Fibroblast of skin of back (primary cell): ENCODE data around the gene CLK3.
A peak's percentile ranks its signal among the peaks of the same experiment; 100 is the strongest.
"Not testable (repeated sequence)": the region's sequence is repeated elsewhere in the genome, so short reads cannot be mapped to it uniquely, and the experiment has no call there.

Source experiments
- DNase-seq: peaks from one replicate; pipeline ENCODE4 v3.0.0-alpha.2; 2013

Gene CLK3

DNA sequence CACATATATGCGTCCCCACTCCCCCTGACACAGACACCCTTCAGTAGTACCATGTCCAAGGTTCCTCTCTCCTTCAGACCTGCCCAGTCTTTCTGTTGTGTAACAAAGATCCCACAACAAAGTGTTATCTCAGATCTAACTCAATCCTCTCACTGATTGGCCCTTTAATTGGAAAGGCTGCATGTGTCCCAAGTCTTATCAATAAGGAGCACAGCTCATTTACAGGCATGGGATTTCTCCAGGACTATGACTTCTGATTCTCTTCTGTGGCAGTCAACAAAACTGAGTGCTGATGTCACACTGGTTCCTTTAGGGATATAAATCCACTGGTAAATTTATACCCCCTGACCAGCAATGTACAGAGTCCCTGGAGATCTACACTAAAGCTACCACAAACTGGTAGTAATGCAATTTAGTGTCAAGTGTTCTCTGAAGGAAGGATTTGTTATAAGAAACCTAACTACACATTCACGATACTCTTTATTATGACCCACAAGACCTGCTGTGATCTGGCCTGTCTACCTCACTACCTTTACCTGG lies 28.1 kb downstream of the CLK3 start:
- DNase-seq = no peak

- DNase-seq = no peak
Observed at GRCh38 chr15:74646480-74646879, 30.8 kb downstream of the CLK3 start.

GRCh38 chr15:74648051-74648842 lies 32.6 kb downstream of the CLK3 start:
- DNase-seq = no peak

DNA sequence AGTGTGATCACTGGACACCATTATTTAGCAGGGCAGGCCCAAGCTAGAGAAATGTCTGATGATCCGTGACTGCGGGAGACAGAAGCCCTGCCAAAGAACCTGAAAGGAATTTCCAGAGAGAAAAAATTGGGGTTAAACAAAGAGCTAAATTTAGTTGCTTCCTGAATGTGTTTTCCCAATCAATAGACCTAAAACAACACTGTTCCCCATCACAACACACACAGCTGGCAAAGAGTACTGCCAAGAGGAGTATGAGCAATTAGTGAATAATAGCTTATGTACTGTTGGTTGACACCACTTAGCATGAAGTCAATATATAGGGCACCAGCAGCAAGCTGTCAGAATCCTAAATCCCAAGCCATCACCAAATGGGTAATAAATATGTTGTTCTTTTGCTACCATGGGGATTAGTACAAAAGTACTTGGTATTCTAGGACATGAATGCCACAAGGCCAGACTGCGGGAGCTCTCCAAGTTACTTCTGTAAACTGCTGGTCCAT lies 35.7 kb downstream of the CLK3 start:
- no peak for DNase-seq

DNA sequence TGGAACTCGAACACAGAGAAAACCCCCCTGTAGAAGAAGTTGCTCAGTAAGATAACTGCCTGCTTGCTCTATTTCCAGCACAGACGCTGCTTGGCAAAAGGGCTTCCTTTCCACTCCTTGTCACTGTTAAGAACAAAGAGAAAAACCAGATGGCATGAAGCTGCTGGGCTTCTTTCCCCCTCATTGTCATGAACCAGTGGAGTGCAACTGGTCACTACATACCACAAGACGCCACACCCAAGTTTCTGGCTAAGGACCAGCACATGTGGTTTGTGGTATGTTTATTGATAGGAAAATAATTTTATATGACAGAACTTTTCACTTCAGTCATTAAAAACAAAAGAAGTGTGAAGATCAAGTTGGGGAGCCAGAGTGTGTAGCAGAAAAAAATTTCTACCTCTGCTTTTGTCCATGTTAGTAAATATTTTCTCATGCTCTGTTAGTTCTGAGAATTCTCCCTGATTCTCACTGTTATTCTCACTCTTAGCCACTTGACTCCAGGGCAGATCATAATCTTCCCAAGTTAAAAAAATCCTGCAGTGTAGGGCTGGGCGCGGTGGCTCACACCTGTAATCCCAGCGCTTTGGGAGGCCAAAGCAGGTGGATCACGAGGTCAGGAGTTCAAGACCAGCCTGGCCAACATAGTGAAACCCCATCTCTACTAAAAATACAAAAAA lies 37.9 kb downstream of the CLK3 start:
- DNase-seq = peak; percentile 84

DNA sequence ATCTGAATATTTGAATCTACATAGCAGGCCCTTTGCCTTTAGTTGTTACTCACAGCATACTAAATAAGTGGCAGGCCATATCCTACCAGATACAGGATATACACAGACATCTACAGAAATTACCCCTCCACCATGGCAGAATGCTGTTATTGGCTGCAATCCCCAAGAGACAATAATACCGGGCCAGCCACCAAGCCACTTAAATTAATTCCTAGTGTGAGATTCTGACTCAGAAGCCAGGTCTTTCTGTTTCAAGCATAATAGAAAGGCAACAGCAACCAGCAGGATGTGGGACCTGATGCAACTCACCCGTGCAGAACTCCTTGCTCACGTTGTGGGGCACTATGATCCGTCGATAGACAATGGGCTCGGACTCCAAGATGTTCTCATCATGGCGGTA lies 39.8 kb downstream of the CLK3 start:
- DNase-seq = peak; percentile 47

- DNase-seq = no peak
Observed at GRCh38 chr15:74656935-74657535, 41.4 kb downstream of the CLK3 start.

GRCh38 chr15:74657846-74658245 lies 42.2 kb downstream of the CLK3 start:
- peak; percentile 73 for DNase-seq

DNA sequence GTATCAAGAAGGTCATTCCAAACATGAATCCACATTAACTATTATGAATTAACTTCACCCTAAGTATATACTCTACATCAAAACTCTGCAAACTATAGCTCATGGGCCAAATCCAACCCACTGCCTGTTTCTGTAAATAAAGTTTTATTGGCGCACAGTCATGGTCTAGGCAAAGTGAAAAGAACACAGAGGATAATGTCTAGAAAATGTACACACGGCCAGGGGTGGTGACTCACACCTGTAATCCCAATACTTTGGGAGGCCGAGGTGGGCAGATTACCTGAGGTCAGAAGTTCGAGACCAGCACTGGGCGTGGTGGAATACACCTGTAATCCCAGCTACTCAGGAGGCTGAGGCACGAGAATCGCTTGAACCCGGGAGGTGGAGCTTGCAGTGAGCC lies 45.6 kb downstream of the CLK3 start:
- not testable (repeated sequence) for DNase-seq

DNA sequence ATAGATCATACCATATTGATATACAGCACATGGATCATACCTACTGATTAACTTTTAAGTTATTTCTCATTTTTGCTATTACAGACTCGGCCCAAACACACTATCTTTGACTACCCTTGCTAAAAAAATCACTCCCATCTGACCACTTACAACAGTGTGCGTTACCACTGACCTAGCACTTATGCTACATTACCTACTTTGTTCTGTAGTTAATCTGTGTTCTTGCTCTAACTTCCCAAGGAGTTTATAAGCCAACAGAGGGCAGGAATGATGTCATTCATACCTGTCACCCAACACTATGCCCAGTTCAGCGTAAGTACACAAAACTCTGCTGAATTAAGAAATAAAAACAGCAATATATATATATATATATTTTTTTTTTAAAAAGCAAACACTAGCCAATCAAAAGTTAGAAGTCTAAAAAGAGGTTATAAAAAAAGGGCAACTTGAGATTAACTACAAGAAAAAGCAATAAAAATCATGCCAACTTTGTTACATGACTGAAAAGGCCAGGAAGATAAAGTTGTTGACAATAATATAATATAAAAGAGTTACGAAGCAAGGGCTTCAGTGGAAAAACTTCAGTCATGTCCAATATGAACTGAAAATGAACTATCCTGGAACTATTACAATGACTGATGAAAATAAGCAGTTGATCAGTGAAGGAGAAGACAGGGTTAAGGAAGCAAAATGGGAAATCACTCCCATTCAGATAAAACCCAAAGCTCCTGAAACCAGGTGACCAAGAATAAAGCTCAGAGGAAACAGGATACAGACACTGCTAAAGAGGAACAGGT lies 46.6 kb downstream of the CLK3 start:
- no peak for DNase-seq

GRCh38 chr15:74663303-74664027 lies 47.8 kb downstream of the CLK3 start:
- DNase-seq = no peak

DNA sequence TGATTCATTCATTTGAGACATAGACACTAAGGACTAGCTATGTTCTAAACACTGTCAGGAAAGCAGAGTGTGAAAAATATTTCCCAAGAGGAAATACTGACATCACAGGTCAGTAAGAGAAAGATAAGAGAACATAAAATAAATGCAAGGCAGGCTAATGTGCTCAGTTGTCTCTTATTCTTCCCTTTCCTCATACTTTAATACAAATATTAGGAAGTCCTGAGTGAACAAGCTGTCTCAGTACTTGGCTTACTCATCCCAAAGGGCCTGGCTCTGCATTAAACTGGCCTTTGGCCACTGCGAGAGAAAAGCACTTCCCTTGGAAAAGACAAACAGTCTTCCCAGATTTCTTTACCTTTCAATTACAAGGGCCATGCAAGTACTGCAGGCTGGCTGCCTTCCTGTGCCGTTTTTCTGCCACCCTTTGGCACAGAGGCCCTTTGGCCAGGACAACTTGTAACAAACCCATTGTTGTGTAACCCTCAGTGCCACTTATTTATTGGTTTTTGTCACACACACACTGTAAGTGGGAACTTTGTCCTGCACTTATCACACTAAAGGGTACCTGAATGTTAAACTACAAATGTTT lies 48.5 kb downstream of the CLK3 start:
- DNase-seq = peak; percentile 17

DNA sequence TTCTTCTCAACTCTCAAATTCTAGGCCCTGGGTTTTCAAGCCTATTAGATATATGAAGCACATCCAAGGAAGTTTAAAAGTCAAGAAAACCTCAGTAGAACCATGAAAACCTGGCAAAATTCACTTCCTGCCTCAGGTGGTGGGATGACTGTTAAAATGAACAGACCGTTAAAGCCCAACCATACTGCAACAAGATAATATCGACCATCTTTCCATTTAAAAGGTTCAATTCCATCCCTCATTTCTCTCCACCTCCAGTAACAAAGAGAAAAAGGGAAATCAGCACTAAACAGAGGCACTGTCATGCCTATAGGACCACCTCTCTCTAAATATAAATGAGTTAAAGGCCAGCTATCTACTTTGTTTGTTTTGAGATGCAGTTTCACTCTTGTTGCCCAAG lies 49.0 kb downstream of the CLK3 start:
- DNase-seq = no peak

GRCh38 chr15:74667975-74668374 lies 52.3 kb downstream of the CLK3 start:
- DNase-seq = no peak

DNA sequence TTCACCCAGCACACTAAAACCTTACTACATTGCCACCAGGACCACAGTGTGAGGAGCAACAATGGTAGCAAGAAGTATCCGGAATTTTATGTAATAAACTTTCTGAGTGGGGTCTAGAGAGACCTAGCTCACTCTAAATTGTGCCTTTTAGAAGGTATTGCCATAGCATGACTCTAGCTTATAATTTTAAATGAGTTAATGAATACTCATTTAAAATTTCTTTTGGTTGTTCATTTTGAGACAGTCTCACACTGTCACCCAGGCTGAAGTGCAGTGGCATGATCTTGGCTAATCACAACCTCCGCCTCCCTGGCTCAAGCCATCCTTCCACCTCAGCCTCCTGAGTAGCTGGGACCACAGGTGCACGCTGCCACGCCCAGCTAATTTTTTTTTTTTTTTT lies 54.0 kb downstream of the CLK3 start:
- DNase-seq = no peak

DNA sequence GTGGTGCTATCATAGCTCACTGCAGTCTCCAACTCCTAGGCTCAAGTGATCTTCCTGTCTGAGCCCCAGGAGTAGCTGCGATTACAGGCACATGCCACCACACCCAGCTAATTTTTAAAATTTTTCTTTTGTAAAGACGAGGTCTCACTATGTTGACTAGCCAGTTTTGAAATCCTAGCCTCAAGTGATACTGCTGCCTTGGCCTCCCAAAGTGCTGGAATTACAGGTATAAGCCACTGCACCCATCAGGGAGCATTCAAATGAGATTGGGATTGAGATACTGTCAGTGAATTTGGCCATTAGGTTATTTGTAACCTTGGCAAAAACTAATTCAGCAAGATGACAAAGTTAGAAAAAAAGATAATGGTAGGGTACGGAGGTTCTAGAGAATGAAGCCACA lies 58.5 kb downstream of the CLK3 start:
- no peak for DNase-seq

- DNase-seq = no peak
Observed at GRCh38 chr15:74676801-74677200, 61.2 kb downstream of the CLK3 start.
